Panc1 (cell line): ENCODE results near the gene CADM1.

Experiments used
- POLR2AphosphoS5 ChIP-seq: IDR thresholded peaks from 2 replicates; pipeline ENCODE4 v1.6.1; 2012; ENCODE audit warnings: mild to moderate bottlenecking, low read depth, low read length, moderate library complexity
- SIN3A ChIP-seq: IDR thresholded peaks from 2 replicates; pipeline ENCODE4 v1.6.1; 2012; ENCODE audit warnings: low read depth, mild to moderate bottlenecking, low read length, moderate library complexity, borderline replicate concordance; ENCODE audit not compliant: insufficient read depth
- TCF7L2 ChIP-seq: IDR thresholded peaks from 2 replicates; pipeline ENCODE4 v1.6.1; 2011; ENCODE audit warnings: mild to moderate bottlenecking, low read depth, low read length, inconsistent platforms
- TF ChIP-seq, protein P1 (sequence below): fragments of 450-650 bp; IDR thresholded peaks from 2 replicates; pipeline ENCODE4 v1.5.1; 2017; ENCODE audit warnings: mild to moderate bottlenecking
- TF ChIP-seq, protein P2 (sequence below), 2 experiments: IDR thresholded peaks; 2 replicates each; pipeline ENCODE4 v1.6.1; 2011 to 2012; ENCODE audit warnings: low read depth in 2 of 2, control low read depth in 1 of 2, low read length in 1 of 2, mild to moderate bottlenecking in 1 of 2, moderate library complexity in 1 of 2; ENCODE audit not compliant: insufficient read depth in 1 of 2

- TF ChIP-seq, protein P1, sequence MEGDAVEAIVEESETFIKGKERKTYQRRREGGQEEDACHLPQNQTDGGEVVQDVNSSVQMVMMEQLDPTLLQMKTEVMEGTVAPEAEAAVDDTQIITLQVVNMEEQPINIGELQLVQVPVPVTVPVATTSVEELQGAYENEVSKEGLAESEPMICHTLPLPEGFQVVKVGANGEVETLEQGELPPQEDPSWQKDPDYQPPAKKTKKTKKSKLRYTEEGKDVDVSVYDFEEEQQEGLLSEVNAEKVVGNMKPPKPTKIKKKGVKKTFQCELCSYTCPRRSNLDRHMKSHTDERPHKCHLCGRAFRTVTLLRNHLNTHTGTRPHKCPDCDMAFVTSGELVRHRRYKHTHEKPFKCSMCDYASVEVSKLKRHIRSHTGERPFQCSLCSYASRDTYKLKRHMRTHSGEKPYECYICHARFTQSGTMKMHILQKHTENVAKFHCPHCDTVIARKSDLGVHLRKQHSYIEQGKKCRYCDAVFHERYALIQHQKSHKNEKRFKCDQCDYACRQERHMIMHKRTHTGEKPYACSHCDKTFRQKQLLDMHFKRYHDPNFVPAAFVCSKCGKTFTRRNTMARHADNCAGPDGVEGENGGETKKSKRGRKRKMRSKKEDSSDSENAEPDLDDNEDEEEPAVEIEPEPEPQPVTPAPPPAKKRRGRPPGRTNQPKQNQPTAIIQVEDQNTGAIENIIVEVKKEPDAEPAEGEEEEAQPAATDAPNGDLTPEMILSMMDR = no peak
- TF ChIP-seq TCF7L2 (no peak), POLR2AphosphoS5 (no peak), SIN3A (no peak)
- TF ChIP-seq, protein P2, sequence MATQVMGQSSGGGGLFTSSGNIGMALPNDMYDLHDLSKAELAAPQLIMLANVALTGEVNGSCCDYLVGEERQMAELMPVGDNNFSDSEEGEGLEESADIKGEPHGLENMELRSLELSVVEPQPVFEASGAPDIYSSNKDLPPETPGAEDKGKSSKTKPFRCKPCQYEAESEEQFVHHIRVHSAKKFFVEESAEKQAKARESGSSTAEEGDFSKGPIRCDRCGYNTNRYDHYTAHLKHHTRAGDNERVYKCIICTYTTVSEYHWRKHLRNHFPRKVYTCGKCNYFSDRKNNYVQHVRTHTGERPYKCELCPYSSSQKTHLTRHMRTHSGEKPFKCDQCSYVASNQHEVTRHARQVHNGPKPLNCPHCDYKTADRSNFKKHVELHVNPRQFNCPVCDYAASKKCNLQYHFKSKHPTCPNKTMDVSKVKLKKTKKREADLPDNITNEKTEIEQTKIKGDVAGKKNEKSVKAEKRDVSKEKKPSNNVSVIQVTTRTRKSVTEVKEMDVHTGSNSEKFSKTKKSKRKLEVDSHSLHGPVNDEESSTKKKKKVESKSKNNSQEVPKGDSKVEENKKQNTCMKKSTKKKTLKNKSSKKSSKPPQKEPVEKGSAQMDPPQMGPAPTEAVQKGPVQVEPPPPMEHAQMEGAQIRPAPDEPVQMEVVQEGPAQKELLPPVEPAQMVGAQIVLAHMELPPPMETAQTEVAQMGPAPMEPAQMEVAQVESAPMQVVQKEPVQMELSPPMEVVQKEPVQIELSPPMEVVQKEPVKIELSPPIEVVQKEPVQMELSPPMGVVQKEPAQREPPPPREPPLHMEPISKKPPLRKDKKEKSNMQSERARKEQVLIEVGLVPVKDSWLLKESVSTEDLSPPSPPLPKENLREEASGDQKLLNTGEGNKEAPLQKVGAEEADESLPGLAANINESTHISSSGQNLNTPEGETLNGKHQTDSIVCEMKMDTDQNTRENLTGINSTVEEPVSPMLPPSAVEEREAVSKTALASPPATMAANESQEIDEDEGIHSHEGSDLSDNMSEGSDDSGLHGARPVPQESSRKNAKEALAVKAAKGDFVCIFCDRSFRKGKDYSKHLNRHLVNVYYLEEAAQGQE (IDR thresholded peaks at IDR 0.05; ENCODE audit: insufficient read depth in 1 of 2, low read depth in 2 of 2, low read length in 1 of 2) = no peak
Observed at GRCh38 chr11:115276191-115276590, 228.0 kb downstream of the CADM1 start.
